PC-9 (cell line): Measurements from ENCODE around the gene ZNF444. TPM values are rescaled to one million over a fixed set of nuclear protein-coding genes. Genes with fewer than 3 reads are reported as not detected.

ENCODE experiments used
- BruUV-seq: library from RNA; stranded (reverse); fragments of 400-500 nt; replicated peaks from 2 replicates; lab custom pipeline; 2021; lab: Mats Ljungman, UMichigan
- CTCF ChIA-PET: fragments of 300-600 bp; sonication (Branson Sonifier 250); formaldehyde crosslinking; loops from one replicate; lab custom pipeline; 2022; ENCODE audit warnings: antibody characterized with exemption; lab: Charles Lee
- POLR2A ChIA-PET: fragments of 300-600 bp; sonication (Branson Sonifier 250); formaldehyde crosslinking; loops from one replicate; lab custom pipeline; 2022; ENCODE audit warnings: antibody characterized with exemption; ENCODE audit not compliant: unreplicated experiment; lab: Charles Lee
- DNase-seq, 2 experiments: peaks; one replicate each; pipeline versions ENCODE4 v3.0.0 to v3.0.0-alpha.2; 2015 to 2022; ENCODE audit warnings: mixed read lengths in 1 of 2
- H2AFZ ChIP-seq: fragments of 200-600 bp; sonication (generic); 2 replicates; pipeline ENCODE4 v1.8.1; 2017; ENCODE audit warnings: antibody characterized with exemption
- H3F3A ChIP-seq: fragments of 200-600 bp; sonication (generic); 2 replicates; pipeline ENCODE4 v1.8.1; 2017; ENCODE audit warnings: antibody characterized with exemption, mild to moderate bottlenecking, low read depth; ENCODE audit not compliant: insufficient read depth
- H3K27ac ChIP-seq: fragments of 200-600 bp; sonication (generic); 2 replicates; pipeline ENCODE4 v1.6.1; 2016; ENCODE audit warnings: mixed run types
- H3K27me3 ChIP-seq: fragments of 200-600 bp; sonication (generic); 2 replicates; pipeline ENCODE4 v1.6.1; 2016; ENCODE audit warnings: low read depth, mixed run types; ENCODE audit not compliant: insufficient read depth
- H3K36me3 ChIP-seq: fragments of 200-600 bp; sonication (generic); 2 replicates; pipeline ENCODE4 v1.6.1; 2016; ENCODE audit warnings: low read depth, mixed run types
- H3K4me1 ChIP-seq: fragments of 200-600 bp; sonication (generic); replicated peaks from 2 replicates; pipeline ENCODE4 v1.6.1; 2016; ENCODE audit warnings: mixed run types; ENCODE audit not compliant: insufficient read depth
- H3K4me2 ChIP-seq: fragments of 200-600 bp; sonication (generic); 2 replicates; pipeline ENCODE4 v1.6.1; 2017; ENCODE audit warnings: mixed run types
- H3K4me3 ChIP-seq: fragments of 200-600 bp; sonication (generic); 2 replicates; pipeline ENCODE4 v1.6.1; 2016; ENCODE audit warnings: mixed run types
- H3K79me2 ChIP-seq: fragments of 200-600 bp; sonication (generic); 2 replicates; pipeline ENCODE4 v1.6.1; 2017; ENCODE audit warnings: low read depth, mixed run types
- H3K9me2 ChIP-seq: fragments of 200-600 bp; sonication (generic); 2 replicates; pipeline ENCODE4 v1.8.1; 2017; ENCODE audit warnings: mild to moderate bottlenecking; ENCODE audit not compliant: insufficient read depth
- H3K9me3 ChIP-seq: fragments of 200-600 bp; sonication (generic); 2 replicates; pipeline ENCODE4 v1.8.1; 2016; ENCODE audit warnings: low read depth; ENCODE audit not compliant: insufficient read depth
- H4K20me1 ChIP-seq: fragments of 200-600 bp; sonication (generic); 2 replicates; pipeline ENCODE4 v1.8.1; 2017; ENCODE audit not compliant: insufficient read depth
- CTCF ChIP-seq: fragments of 200-600 bp; sonication (generic); conservative IDR thresholded peaks from 2 replicates; pipeline ENCODE4 v1.6.1; 2017; ENCODE audit warnings: mixed run types, antibody characterized with exemption, mild to moderate bottlenecking, moderate library complexity
- EZH2 ChIP-seq: fragments of 200-600 bp; sonication (generic); IDR thresholded peaks from 2 replicates; pipeline ENCODE4 v1.8.0; 2017; ENCODE audit warnings: antibody characterized with exemption, low read depth
- intact Hi-C: fragments of 100-400 bp; cut with micrococcal nuclease; formaldehyde crosslinking; loops from one replicate; pipeline ENCODE4 v1.10.0; 2022; ENCODE audit not compliant: unreplicated experiment
- total RNA-seq: library from RNA; stranded (reverse); gene quantifications from 2 replicates; pipeline ENCODE4 v1.2.3, GENCODE V29; 2021

ZNF444 gene
- total RNA-seq, 1 experiment from 2014 or later: 50.5 TPM

DNA sequence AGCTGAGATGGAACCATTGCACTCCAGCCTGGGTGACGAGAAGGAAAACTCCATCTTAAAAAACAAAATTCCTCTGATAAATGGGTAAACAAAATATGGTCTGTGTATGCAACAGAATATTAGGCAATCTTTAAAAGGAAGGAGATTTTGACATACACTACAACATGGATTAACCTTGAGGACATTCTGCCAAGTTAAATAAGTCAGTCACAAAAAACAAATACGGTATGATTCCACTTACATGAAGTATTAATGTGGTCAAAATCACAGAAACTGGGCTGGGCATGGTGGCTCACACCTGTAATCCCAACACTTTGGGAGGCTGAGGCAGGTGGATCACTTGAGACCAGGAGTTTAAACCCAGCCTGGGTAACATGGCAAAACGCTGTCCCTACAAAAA, 3.0 kb upstream of the ZNF444 start:
- BruUV-seq: no TSS peak
- no peak for TF ChIP-seq EZH2
- no peak for TF ChIP-seq CTCF
- peak overlapping the region; percentile 2; the same call in 1 of the 2 replicates for H3K4me2 ChIP-seq
- no peaks in the 10 kb centered on the region for H3K27me3 ChIP-seq
- ChIA-PET POLR2A (no interaction called here), CTCF (no interaction called here)
- intact Hi-C loops: no loop called here
- peaks cover 15% of the 10 kb centered on the region for H3K79me2 ChIP-seq
- H3K36me3 ChIP-seq: no peaks in the 10 kb centered on the region
- H3F3A ChIP-seq: peaks cover 36% of the 10 kb centered on the region
- DNase-seq: peak in 1 of 2 experiments; percentile 81
- no peak overlapping the region for H3K4me3 ChIP-seq
- 0 out of 2 replicates have a peak, but pooled peaks cover 5% of the 10 kb centered on the region for H4K20me1 ChIP-seq
- H2AFZ ChIP-seq: no peak overlapping the region
- H3K9me2 ChIP-seq: no peaks in the 10 kb centered on the region
- no peak overlapping the region for H3K27ac ChIP-seq
- H3K4me1 ChIP-seq: peaks cover 39% of the 10 kb centered on the region
- no peaks in the 10 kb centered on the region for H3K9me3 ChIP-seq

GRCh38 chr19:56139847-56140582, 1.1 kb upstream of the ZNF444 start:
- Histone ChIP-seq H3K27ac (no peak overlapping the region), H3K79me2 (peaks cover 34% of the 10 kb centered on the region), H2AFZ (peak overlapping the region; percentile 85), H3K36me3 (no peaks in the 10 kb centered on the region), H4K20me1 (peaks cover 16% of the 10 kb centered on the region), H3K4me1 (peaks cover 36% of the 10 kb centered on the region), H3K9me3 (no peaks in the 10 kb centered on the region), H3K4me3 (peak overlapping the region; percentile 57), H3K9me2 (no peaks in the 10 kb centered on the region), H3K4me2 (peak overlapping the region; percentile 82), H3K27me3 (no peaks in the 10 kb centered on the region), H3F3A (peaks cover 26% of the 10 kb centered on the region)
- DNase-seq: peak in 1 of 2 experiments; percentile 17
- intact Hi-C loops: loop anchor here (1.0 to 5.0 kb wide), 4 partner anchors 31 to 488 kb away; partner anchors contain the start of gene ZSCAN5A
- TSS peak; percentile 89 for BruUV-seq
- CTCF ChIA-PET: interaction anchor here (0.5 to 1.0 kb wide), 2 partner anchors 28 to 193 kb away, joined by 3 to 6 read pairs; no protein-coding TSS in a partner anchor
- TF ChIP-seq EZH2 (no peak), CTCF (no peak)
- POLR2A ChIA-PET: interaction anchor here (0.7 to 1.0 kb wide), 2 partner anchors 19 to 38 kb away, joined by 3 to 6 read pairs; no protein-coding TSS in a partner anchor

DNA sequence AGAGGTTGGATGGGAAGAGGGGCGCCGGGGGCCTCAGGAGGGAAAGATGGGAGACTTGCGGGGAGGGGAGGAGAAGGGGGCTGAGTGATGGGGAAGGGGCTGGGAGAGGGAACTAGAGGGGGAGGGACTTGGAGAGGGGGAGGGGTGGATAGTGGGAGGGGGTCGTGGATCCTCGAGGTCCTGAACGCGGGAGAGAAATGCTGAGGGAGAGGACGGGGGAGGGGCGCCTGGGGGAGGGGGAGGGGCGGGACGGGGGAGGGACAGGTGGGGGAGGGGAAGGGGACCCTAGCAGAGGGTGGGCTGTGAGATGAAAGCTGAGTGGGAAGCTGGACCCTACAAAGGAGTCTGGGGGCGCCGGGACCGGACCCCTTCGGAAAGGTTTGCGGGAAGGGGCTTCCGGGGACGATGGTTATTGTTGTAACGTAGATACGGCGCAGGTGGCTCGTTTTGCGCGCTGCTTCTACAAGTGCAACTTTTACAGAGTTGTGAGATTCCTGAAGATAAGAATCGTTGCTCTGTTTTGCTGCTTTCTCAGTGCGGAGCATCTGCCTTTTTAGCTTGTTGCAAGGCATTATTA, 418 bp downstream of the ZNF444 start:
- peak overlapping the region; percentile 61 for H3K27ac ChIP-seq
- H3K9me2 ChIP-seq: no peaks in the 10 kb centered on the region
- POLR2A ChIA-PET: no interaction called here
- peaks cover 26% of the 10 kb centered on the region for H3F3A ChIP-seq
- no peaks in the 10 kb centered on the region for H3K36me3 ChIP-seq
- peaks cover 36% of the 10 kb centered on the region for H3K4me1 ChIP-seq
- CTCF ChIA-PET: no interaction called here
- no TSS peak for BruUV-seq
- TF ChIP-seq CTCF: no peak
- TF ChIP-seq EZH2: no peak
- peaks cover 26% of the 10 kb centered on the region for H4K20me1 ChIP-seq
- no peaks in the 10 kb centered on the region for H3K27me3 ChIP-seq
- intact Hi-C loops: loop anchor here (1.0 to 5.0 kb wide), 4 partner anchors 20 to 489 kb away; partner anchors contain the start of genes ZNF787 and ZSCAN5A
- H2AFZ ChIP-seq: no peak overlapping the region
- H3K4me2 ChIP-seq: peak overlapping the region; percentile 96
- H3K4me3 ChIP-seq: peak overlapping the region; percentile 60
- DNase-seq: peak in 1 of 2 experiments; percentile 14
- H3K79me2 ChIP-seq: peaks cover 44% of the 10 kb centered on the region
- H3K9me3 ChIP-seq: no peaks in the 10 kb centered on the region
